GM23248 (cell line): ENCODE measurements around the gene SCN8A. TPM values are rescaled to one million over a fixed set of nuclear protein-coding genes. Genes with fewer than 3 reads are reported as not detected.

Experiments
- DNase-seq: peaks from one replicate; pipeline ENCODE4 v3.0.0-alpha.2; 2015
- H2AFZ ChIP-seq: fragments of 200-600 bp; sonication (generic); 2 replicates; pipeline ENCODE4 v1.6.1; 2016; ENCODE audit warnings: antibody characterized with exemption
- H3F3A ChIP-seq: fragments of 200-600 bp; sonication (generic); 2 replicates; pipeline ENCODE4 v1.6.1; 2016; ENCODE audit warnings: mild to moderate bottlenecking, antibody characterized with exemption, mixed run types; ENCODE audit not compliant: insufficient read depth
- H3K27ac ChIP-seq: fragments of 200-600 bp; sonication (generic); 2 replicates; pipeline ENCODE4 v1.5.1; 2016; ENCODE audit warnings: mild to moderate bottlenecking
- H3K27me3 ChIP-seq: fragments of 200-600 bp; sonication (generic); replicated peaks from 2 replicates; pipeline ENCODE4 v1.6.1; 2016; ENCODE audit warnings: mild to moderate bottlenecking; ENCODE audit not compliant: insufficient read depth
- H3K36me3 ChIP-seq: fragments of 200-600 bp; sonication (generic); 2 replicates; pipeline ENCODE4 v1.6.1; 2016; ENCODE audit warnings: low read depth, mild to moderate bottlenecking
- H3K4me1 ChIP-seq: fragments of 200-600 bp; sonication (generic); 2 replicates; pipeline ENCODE4 v1.6.1; 2016; ENCODE audit warnings: mild to moderate bottlenecking; ENCODE audit not compliant: insufficient read depth
- H3K4me2 ChIP-seq: fragments of 200-600 bp; sonication (generic); one replicate; pipeline ENCODE4 v1.6.1; 2016; ENCODE audit warnings: mild to moderate bottlenecking; ENCODE audit not compliant: unreplicated experiment
- H3K4me3 ChIP-seq: fragments of 200-600 bp; sonication (generic); 2 replicates; pipeline ENCODE4 v1.5.1; 2016; ENCODE audit warnings: mild to moderate bottlenecking
- H3K79me2 ChIP-seq: fragments of 200-600 bp; sonication (generic); 2 replicates; pipeline ENCODE4 v1.6.1; 2016; ENCODE audit warnings: mild to moderate bottlenecking; ENCODE audit not compliant: insufficient read depth
- H3K9ac ChIP-seq: fragments of 200-600 bp; sonication (generic); 2 replicates; pipeline ENCODE4 v1.6.1; 2016; ENCODE audit warnings: mild to moderate bottlenecking
- H3K9me2 ChIP-seq: fragments of 200-600 bp; sonication (generic); 2 replicates; pipeline ENCODE4 v1.6.1; 2016; ENCODE audit warnings: mixed run types, mild to moderate bottlenecking, moderate library complexity; ENCODE audit not compliant: insufficient read depth
- H3K9me3 ChIP-seq: fragments of 200-600 bp; sonication (generic); one replicate; pipeline ENCODE4 v1.6.1; 2017; ENCODE audit warnings: low read depth
- H4K20me1 ChIP-seq: fragments of 200-600 bp; sonication (generic); 2 replicates; pipeline ENCODE4 v1.6.0; 2016; ENCODE audit not compliant: insufficient read depth
- EZH2 ChIP-seq: fragments of 200-600 bp; sonication (generic); IDR thresholded peaks from 2 replicates; pipeline ENCODE4 v1.6.1; 2018; ENCODE audit warnings: antibody characterized with exemption, mild to moderate bottlenecking; ENCODE audit not compliant: insufficient read depth, poor library complexity, severe bottlenecking
- EZH2phosphoT487 ChIP-seq: fragments of 200-600 bp; sonication (generic); IDR thresholded peaks from 2 replicates; pipeline ENCODE4 v1.6.1; 2018; ENCODE audit warnings: antibody characterized with exemption, moderate library complexity, mild to moderate bottlenecking, low read depth; ENCODE audit not compliant: insufficient read depth
- WGBS, 2 experiments: methylation state at CpG; one replicate each; pipeline ENCODE4 v1.1.6; 2015 to 2017; ENCODE audit warnings: low lambda C conversion rate in 2 of 2, low coverage in 1 of 2; ENCODE audit errors: missing lambda C conversion rate in 2 of 2; 5-methylcytosine and 5-hydroxymethylcytosine counted together
- in situ Hi-C: fragments of 300-500 bp; cut with MboI; formaldehyde crosslinking; loops from 2 replicates; pipeline ENCODE4 v1.15.0; 2020
- polyA plus RNA-seq: library from polyadenylated mRNA; unstranded; fragments of >200 nt; fragmentation: Nextera tagmentation; extraction: Ambion mirVana; gene quantifications from 2 replicates; pipeline ENCODE4 v1.2.1, GENCODE V29; 2016
- total RNA-seq: library from RNA; depleted of rRNA; stranded (reverse); fragments of >200 nt; shearing (Covaris generic); gene quantifications from 2 replicates; pipeline ENCODE4 v1.2.3, GENCODE V29; 2014

The SCN8A gene
- total and polyA plus RNA-seq, 2 experiments from 2014 or later, result 6.7 to 13.8 TPM

- in situ Hi-C loops, result no loop called here
- no peak overlapping the region for H3K27ac ChIP-seq
- peaks cover 9% of the 10 kb centered on the region; the same call in 1 of the 2 replicates for H3K4me1 ChIP-seq
- H3K27me3 ChIP-seq, result no peaks in the 10 kb centered on the region
- H3K9me3 ChIP-seq, result no peaks in the 10 kb centered on the region
- WGBS, 2 experiments, result 70% methylated on average over 5 of the region's 5 CpGs
- no peaks in the 10 kb centered on the region; the same call in 1 of the 2 replicates for H4K20me1 ChIP-seq
- no peak overlapping the region for H2AFZ ChIP-seq
- no peaks in the 10 kb centered on the region for H3K9me2 ChIP-seq
- peaks cover 61% of the 10 kb centered on the region for H3K79me2 ChIP-seq
- H3K9ac ChIP-seq, result no peak overlapping the region
- no peaks in the 10 kb centered on the region for H3K36me3 ChIP-seq
- no peak for TF ChIP-seq EZH2phosphoT487
- no peak for TF ChIP-seq EZH2
- H3K4me3 ChIP-seq, result no peak overlapping the region
- H3F3A ChIP-seq, result peaks cover 8% of the 10 kb centered on the region
- H3K4me2 ChIP-seq, result no peak overlapping the region
- peak; percentile 70 for DNase-seq
Measured at GRCh38 chr12:51678086-51678724, 87.2 kb downstream of the SCN8A start.

DNA sequence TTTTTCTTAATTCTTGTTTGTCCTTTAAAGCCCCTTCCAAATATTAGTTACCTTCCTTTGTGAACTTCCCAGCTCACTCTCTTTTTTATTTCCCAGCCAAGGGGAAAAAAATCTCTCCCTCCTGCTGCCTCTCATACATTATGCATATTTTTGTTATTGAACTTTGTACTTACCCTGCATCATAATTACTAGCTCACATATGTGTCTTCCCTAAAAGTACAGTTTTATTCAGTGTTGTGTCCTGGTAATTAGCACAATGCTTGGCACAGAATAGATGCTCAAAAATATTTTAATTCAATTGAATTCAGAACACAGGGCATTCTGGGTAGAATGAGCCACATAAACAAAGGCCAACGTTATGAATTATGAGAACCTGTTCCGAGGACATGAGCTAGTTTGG, 91.9 kb downstream of the SCN8A start:
- Histone ChIP-seq H3K9me3 (no peaks in the 10 kb centered on the region), H3K27me3 (no peaks in the 10 kb centered on the region), H3K4me3 (no peak overlapping the region), H3K9ac (no peak overlapping the region), H2AFZ (no peak overlapping the region), H3F3A (peaks cover 41% of the 10 kb centered on the region), H3K36me3 (no peaks in the 10 kb centered on the region), H3K79me2 (peaks cover 40% of the 10 kb centered on the region), H3K4me2 (no peak overlapping the region), H4K20me1 (no peaks in the 10 kb centered on the region), H3K27ac (no peak overlapping the region), H3K9me2 (no peaks in the 10 kb centered on the region), H3K4me1 (peaks cover 43% of the 10 kb centered on the region)
- 53 to 59% methylated on average over 2 of the region's 2 CpGs for WGBS, 2 experiments
- no peak for DNase-seq
- TF ChIP-seq EZH2phosphoT487 (no peak), EZH2 (no peak)
- in situ Hi-C loops, result no loop called here

- TF ChIP-seq EZH2 (no peak), EZH2phosphoT487 (no peak)
- Histone ChIP-seq H3K9me3 (no peaks in the 10 kb centered on the region), H3K27me3 (no peaks in the 10 kb centered on the region), H3F3A (peaks cover 50% of the 10 kb centered on the region), H3K27ac (peak overlapping the region; percentile 48), H3K9ac (no peak overlapping the region), H3K4me3 (no peak overlapping the region), H4K20me1 (no peaks in the 10 kb centered on the region), H3K36me3 (no peaks in the 10 kb centered on the region), H3K79me2 (peaks cover 44% of the 10 kb centered on the region), H2AFZ (no peak overlapping the region), H3K4me2 (peak overlapping the region; percentile 41), H3K9me2 (no peaks in the 10 kb centered on the region), H3K4me1 (peaks cover 51% of the 10 kb centered on the region)
- in situ Hi-C loops, result no loop called here
- WGBS, 2 experiments, result 61 to 67% methylated on average over 4 of the region's 4 CpGs
- peak; percentile 88 for DNase-seq
Measured at GRCh38 chr12:51683763-51684357, 92.8 kb downstream of the SCN8A start.

DNA sequence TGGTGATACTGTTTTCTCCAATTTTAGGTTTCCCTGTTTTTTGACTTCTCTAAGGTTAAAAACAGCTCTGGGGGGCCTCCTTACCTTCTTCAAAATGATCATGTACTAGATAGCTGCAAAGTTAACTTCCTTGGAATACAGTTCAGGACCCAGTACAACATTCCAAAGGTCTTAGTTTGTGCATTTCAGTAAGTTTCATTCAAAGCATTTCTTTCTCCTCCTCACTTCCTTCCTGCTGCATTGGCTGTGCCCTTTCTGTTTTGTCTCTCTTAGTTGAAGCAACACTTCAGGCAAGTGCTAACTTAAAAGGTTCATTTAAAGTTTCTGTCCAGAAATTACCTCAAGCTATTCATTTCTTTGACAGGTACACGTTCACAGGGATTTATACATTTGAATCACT, 95.7 kb downstream of the SCN8A start:
- H2AFZ ChIP-seq, result no peak overlapping the region
- peak overlapping the region; percentile 66 for H3K4me2 ChIP-seq
- no peak for TF ChIP-seq EZH2phosphoT487
- TF ChIP-seq EZH2, result no peak
- peak overlapping the region; percentile 63 for H3K27ac ChIP-seq
- no peaks in the 10 kb centered on the region for H3K36me3 ChIP-seq
- no peaks in the 10 kb centered on the region for H3K27me3 ChIP-seq
- peaks cover 44% of the 10 kb centered on the region for H3K79me2 ChIP-seq
- peak; percentile 51 for DNase-seq
- no peaks in the 10 kb centered on the region for H3K9me2 ChIP-seq
- H3K9ac ChIP-seq, result no peak overlapping the region
- H3K4me1 ChIP-seq, result peaks cover 45% of the 10 kb centered on the region
- H3K4me3 ChIP-seq, result peak overlapping the region; percentile 27; the same call in 1 of the 2 replicates
- no peaks in the 10 kb centered on the region for H4K20me1 ChIP-seq
- H3K9me3 ChIP-seq, result no peaks in the 10 kb centered on the region
- 46 to 53% methylated on average over 1 of the region's 1 CpG for WGBS, 2 experiments
- in situ Hi-C loops, result no loop called here
- H3F3A ChIP-seq, result peaks cover 53% of the 10 kb centered on the region

DNA sequence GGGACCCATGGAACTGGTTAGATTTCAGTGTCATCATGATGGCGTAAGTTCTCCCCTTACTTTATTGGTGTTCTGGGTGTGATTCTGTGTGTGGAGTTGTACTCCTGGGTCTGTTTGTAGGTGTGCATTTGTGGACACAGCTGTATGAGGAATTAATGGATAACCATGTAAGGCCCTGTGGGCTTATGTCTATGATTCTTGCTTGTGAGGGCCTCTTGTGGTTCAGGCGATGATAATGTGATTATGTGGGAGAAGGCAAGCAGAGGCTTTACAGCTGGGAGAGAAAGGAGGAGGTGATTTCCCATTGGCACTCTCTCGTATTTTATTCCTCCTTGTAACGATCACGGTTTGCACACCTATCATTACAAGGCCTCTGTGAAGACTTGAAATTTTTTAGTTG, 96.1 kb downstream of the SCN8A start:
- H2AFZ ChIP-seq, result no peak overlapping the region
- no peaks in the 10 kb centered on the region for H3K36me3 ChIP-seq
- H3K27me3 ChIP-seq, result no peaks in the 10 kb centered on the region
- H3K4me1 ChIP-seq, result peaks cover 45% of the 10 kb centered on the region
- H3K4me3 ChIP-seq, result peak overlapping the region; percentile 27; the same call in 1 of the 2 replicates
- peak overlapping the region; percentile 66 for H3K4me2 ChIP-seq
- H3K9me2 ChIP-seq, result no peaks in the 10 kb centered on the region
- no peaks in the 10 kb centered on the region for H3K9me3 ChIP-seq
- in situ Hi-C loops, result no loop called here
- no peak overlapping the region for H3K9ac ChIP-seq
- no peak for TF ChIP-seq EZH2
- no peak for TF ChIP-seq EZH2phosphoT487
- H4K20me1 ChIP-seq, result no peaks in the 10 kb centered on the region; the same call in 1 of the 2 replicates
- peak overlapping the region; percentile 63 for H3K27ac ChIP-seq
- H3F3A ChIP-seq, result peaks cover 53% of the 10 kb centered on the region
- H3K79me2 ChIP-seq, result peaks cover 40% of the 10 kb centered on the region
- DNase-seq, result no peak
- WGBS, 2 experiments, result 87 to 93% methylated on average over 5 of the region's 5 CpGs
